Measurements from ENCODE around the gene NFYB. TPM values are rescaled to one million over a fixed set of nuclear protein-coding genes. Genes with fewer than 3 reads are reported as not detected.

Gene NFYB
- total RNA-seq, 1 experiment from 2014 or later = 36.9 TPM

- POLR2A ChIA-PET = no interaction called here
- no peak overlapping the region for H3K4me3 Mint-ChIP-seq (ENCODE audit: unreplicated experiment)
- no peaks in the 10 kb centered on the region for H3K27me3 Mint-ChIP-seq (ENCODE audit: insufficient read depth, unreplicated experiment)
- no peak overlapping the region for H3K27ac Mint-ChIP-seq (ENCODE audit: unreplicated experiment)
- peaks cover 6% of the 10 kb centered on the region for H3K36me3 Mint-ChIP-seq (ENCODE audit: insufficient read depth, unreplicated experiment)
- no peaks in the 10 kb centered on the region for H3K4me1 Mint-ChIP-seq (ENCODE audit: low read depth, unreplicated experiment)
- H3K27me3 ChIP-seq (replicated peaks; ENCODE audit: control insufficient read depth, insufficient read depth, low read length) = no peaks in the 10 kb centered on the region
- no peak for TF ChIP-seq CTCF (IDR thresholded peaks at IDR 0.05; ENCODE audit: insufficient read depth in 1 of 2, low read depth in 1 of 2, low read length in 1 of 2, severe bottlenecking in 1 of 2, unreplicated experiment in 1 of 2)
- no peaks in the 10 kb centered on the region for H3K36me3 ChIP-seq (ENCODE audit: control insufficient read depth, insufficient read depth, low read length)
- no peaks in the 10 kb centered on the region for H3K9me3 Mint-ChIP-seq (ENCODE audit: unreplicated experiment)
- H3K4me1 ChIP-seq = no peaks in the 10 kb centered on the region
- CTCF ChIA-PET = no interaction called here
- no peaks in the 10 kb centered on the region for H3K9me3 ChIP-seq
- BruUV-seq (replicated peaks) = no TSS peak
- no peak for DNase-seq
- intact Hi-C loops (cut with micrococcal nuclease; ENCODE audit: unreplicated experiment) = no loop called here
- H3K4me3 ChIP-seq (ENCODE audit: low read depth, low read length) = no peak overlapping the region
Measured at GRCh38 chr12:104094284-104094683, 43.7 kb downstream of the NFYB start.

GRCh38 chr12:104091136-104091535 is 46.9 kb downstream of the NFYB start:
- CTCF ChIA-PET = no interaction called here
- no peak overlapping the region for H3K4me3 ChIP-seq (ENCODE audit: low read depth, low read length)
- Mint-ChIP-seq H3K4me3 (ENCODE audit: unreplicated experiment) (no peak overlapping the region), H3K27me3 (ENCODE audit: insufficient read depth, unreplicated experiment) (no peaks in the 10 kb centered on the region), H3K9me3 (ENCODE audit: unreplicated experiment) (no peaks in the 10 kb centered on the region), H3K4me1 (ENCODE audit: low read depth, unreplicated experiment) (no peaks in the 10 kb centered on the region), H3K27ac (ENCODE audit: unreplicated experiment) (no peak overlapping the region), H3K36me3 (ENCODE audit: insufficient read depth, unreplicated experiment) (no peaks in the 10 kb centered on the region)
- no peaks in the 10 kb centered on the region for H3K36me3 ChIP-seq (ENCODE audit: control insufficient read depth, insufficient read depth, low read length)
- BruUV-seq (replicated peaks) = no TSS peak
- DNase-seq = no peak
- no peak for TF ChIP-seq CTCF (IDR thresholded peaks at IDR 0.05; ENCODE audit: insufficient read depth in 1 of 2, low read depth in 1 of 2, low read length in 1 of 2, severe bottlenecking in 1 of 2, unreplicated experiment in 1 of 2)
- no peaks in the 10 kb centered on the region for H3K27me3 ChIP-seq (replicated peaks; ENCODE audit: control insufficient read depth, insufficient read depth, low read length)
- intact Hi-C loops (cut with micrococcal nuclease; ENCODE audit: unreplicated experiment) = no loop called here
- POLR2A ChIA-PET = no interaction called here
- no peaks in the 10 kb centered on the region for H3K9me3 ChIP-seq
- H3K4me1 ChIP-seq = no peaks in the 10 kb centered on the region

GRCh38 chr12:104090685-104091084 is 47.3 kb downstream of the NFYB start:
- Mint-ChIP-seq H3K9me3 (ENCODE audit: unreplicated experiment) (no peaks in the 10 kb centered on the region), H3K27me3 (ENCODE audit: insufficient read depth, unreplicated experiment) (no peaks in the 10 kb centered on the region), H3K36me3 (ENCODE audit: insufficient read depth, unreplicated experiment) (no peaks in the 10 kb centered on the region), H3K4me1 (ENCODE audit: low read depth, unreplicated experiment) (no peaks in the 10 kb centered on the region), H3K27ac (ENCODE audit: unreplicated experiment) (no peak overlapping the region), H3K4me3 (ENCODE audit: unreplicated experiment) (no peak overlapping the region)
- Histone ChIP-seq H3K36me3 (ENCODE audit: control insufficient read depth, insufficient read depth, low read length) (no peaks in the 10 kb centered on the region), H3K4me3 (ENCODE audit: low read depth, low read length) (no peak overlapping the region), H3K9me3 (no peaks in the 10 kb centered on the region), H3K27me3 (replicated peaks; ENCODE audit: control insufficient read depth, insufficient read depth, low read length) (no peaks in the 10 kb centered on the region), H3K4me1 (no peaks in the 10 kb centered on the region)
- intact Hi-C loops (cut with micrococcal nuclease; ENCODE audit: unreplicated experiment) = no loop called here
- no peak for TF ChIP-seq CTCF (IDR thresholded peaks at IDR 0.05; ENCODE audit: insufficient read depth in 1 of 2, low read depth in 1 of 2, low read length in 1 of 2, severe bottlenecking in 1 of 2, unreplicated experiment in 1 of 2)
- ChIA-PET POLR2A (no interaction called here), CTCF (no interaction called here)
- no peak for DNase-seq
- BruUV-seq (replicated peaks) = no TSS peak
